Liver (tissue), 9 donors: ENCODE results near the gene WFIKKN1. TPM values are rescaled to one million over a fixed set of nuclear protein-coding genes. Genes with fewer than 3 reads are reported as not detected.

Experiments
- DNase-seq: peaks from one replicate; pipeline ENCODE4 v3.0.0-alpha.2; 2017; ENCODE audit warnings: low spot score
- H3K27ac ChIP-seq, 2 donors: one replicate each; pipeline ENCODE4 v1.7.0; 2013; ENCODE audit warnings: inconsistent platforms in 2 of 2, low read length in 2 of 2, control low read depth in 1 of 2, low read depth in 1 of 2, mild to moderate bottlenecking in 1 of 2
- H3K27me3 ChIP-seq, 4 donors: one replicate each; pipeline versions ENCODE4 v1.6.1 to v1.7.0; 2013; ENCODE audit warnings: low read length in 3 of 4, inconsistent platforms in 1 of 4, mild to moderate bottlenecking in 1 of 4, moderate library complexity in 1 of 4; ENCODE audit not compliant: control insufficient read depth in 4 of 4, insufficient read depth in 4 of 4
- H3K36me3 ChIP-seq, 4 donors: one replicate each; pipeline versions ENCODE4 v1.6.1 to v1.7.0; 2013; ENCODE audit warnings: low read length in 3 of 4, mild to moderate bottlenecking in 3 of 4, low read depth in 1 of 4, moderate library complexity in 1 of 4; ENCODE audit not compliant: control insufficient read depth in 4 of 4, insufficient read depth in 3 of 4
- H3K4me1 ChIP-seq, 4 donors: one replicate each; pipeline versions ENCODE4 v1.6.1 to v1.7.0; 2013; ENCODE audit warnings: low read length in 3 of 4, mild to moderate bottlenecking in 3 of 4, moderate library complexity in 1 of 4; ENCODE audit not compliant: control insufficient read depth in 4 of 4, insufficient read depth in 4 of 4
- H3K4me3 ChIP-seq, 3 donors: one replicate each; pipeline versions ENCODE4 v1.6.1 to v1.7.0; 2013; ENCODE audit warnings: low read length in 3 of 3, control low read depth in 1 of 3, low read depth in 1 of 3, mild to moderate bottlenecking in 1 of 3
- H3K9ac ChIP-seq, 2 donors: one replicate each; pipeline ENCODE4 v1.7.0; 2013; ENCODE audit warnings: low read length in 2 of 2, mild to moderate bottlenecking in 2 of 2, moderate library complexity in 2 of 2, control low read depth in 1 of 2, low read depth in 1 of 2
- H3K9me3 ChIP-seq, 4 donors: one replicate each; pipeline versions ENCODE4 v1.6.1 to v1.7.0; 2013; ENCODE audit warnings: low read length in 3 of 4; ENCODE audit not compliant: control insufficient read depth in 4 of 4
- EGR1 ChIP-seq, 2 donors: IDR thresholded peaks; 2 replicates each; pipeline ENCODE4 v1.6.1; 2016 to 2018; ENCODE audit warnings: antibody characterized with exemption in 2 of 2, low read depth in 2 of 2
- GABPA ChIP-seq, 2 donors: IDR thresholded peaks in 1 of 2; conservative IDR thresholded peaks in 1 of 2; 2 replicates each; pipeline ENCODE4 v1.6.1; 2016; ENCODE audit warnings: antibody characterized with exemption in 2 of 2, mild to moderate bottlenecking in 1 of 2, moderate library complexity in 1 of 2
- HNF4G ChIP-seq: IDR thresholded peaks from 2 replicates; pipeline ENCODE4 v1.6.1; 2016; ENCODE audit warnings: antibody characterized with exemption
- NR2F2 ChIP-seq: IDR thresholded peaks from 2 replicates; pipeline ENCODE4 v1.6.1; 2016; ENCODE audit warnings: antibody characterized with exemption
- SP1 ChIP-seq: IDR thresholded peaks from 2 replicates; pipeline ENCODE4 v1.6.1; 2018; ENCODE audit warnings: antibody characterized with exemption, mild to moderate bottlenecking
- WGBS: extraction: QIAGEN DNeasy Blood & Tissue Kit; methylation state at CpG from one replicate; pipeline ENCODE4 v1.1.7; 2013; 5-methylcytosine and 5-hydroxymethylcytosine counted together
- polyA plus RNA-seq, 2 donors: library from polyadenylated mRNA; stranded (reverse) in 1 of 2; unstranded in 1 of 2; fragments of 200-250 nt in 1 of 2; fragments of >200 nt in 1 of 2; fragmentation: Nextera tagmentation in 1 of 2; extraction: Ambion mirVana in 1 of 2; gene quantifications; one replicate each; pipeline versions ENCODE4 v1.2.1 to v1.2.3, GENCODE V29; 2013 to 2015
- total RNA-seq, 2 donors: library from RNA; depleted of rRNA; stranded (reverse); fragments of >200 nt; gene quantifications; one replicate each; pipeline ENCODE4 v1.2.3, GENCODE V29; 2014
- TF ChIP-seq, protein P1 (sequence below): IDR thresholded peaks from 2 replicates; pipeline ENCODE4 v1.6.1; 2016; ENCODE audit warnings: antibody characterized with exemption
- TF ChIP-seq, protein P2 (sequence below): IDR thresholded peaks from 2 replicates; pipeline ENCODE4 v1.6.1; 2016; ENCODE audit warnings: antibody characterized with exemption
- TF ChIP-seq, protein P3 (sequence below): IDR thresholded peaks from 2 replicates; pipeline ENCODE4 v1.6.1; 2016; ENCODE audit warnings: antibody characterized with exemption
- TF ChIP-seq, protein P4 (sequence below): IDR thresholded peaks from 2 replicates; pipeline ENCODE4 v1.6.1; 2016; ENCODE audit warnings: antibody characterized with exemption, mild to moderate bottlenecking
- donor health status: healthy.
- donor health status: healthy.
- donor health status: healthy.
- donor health status: healthy.
- donor health status: healthy.

WFIKKN1 gene
- total and polyA plus RNA-seq, 4 donors: 0.19 to 1.2 (median 0.46) TPM

DNA sequence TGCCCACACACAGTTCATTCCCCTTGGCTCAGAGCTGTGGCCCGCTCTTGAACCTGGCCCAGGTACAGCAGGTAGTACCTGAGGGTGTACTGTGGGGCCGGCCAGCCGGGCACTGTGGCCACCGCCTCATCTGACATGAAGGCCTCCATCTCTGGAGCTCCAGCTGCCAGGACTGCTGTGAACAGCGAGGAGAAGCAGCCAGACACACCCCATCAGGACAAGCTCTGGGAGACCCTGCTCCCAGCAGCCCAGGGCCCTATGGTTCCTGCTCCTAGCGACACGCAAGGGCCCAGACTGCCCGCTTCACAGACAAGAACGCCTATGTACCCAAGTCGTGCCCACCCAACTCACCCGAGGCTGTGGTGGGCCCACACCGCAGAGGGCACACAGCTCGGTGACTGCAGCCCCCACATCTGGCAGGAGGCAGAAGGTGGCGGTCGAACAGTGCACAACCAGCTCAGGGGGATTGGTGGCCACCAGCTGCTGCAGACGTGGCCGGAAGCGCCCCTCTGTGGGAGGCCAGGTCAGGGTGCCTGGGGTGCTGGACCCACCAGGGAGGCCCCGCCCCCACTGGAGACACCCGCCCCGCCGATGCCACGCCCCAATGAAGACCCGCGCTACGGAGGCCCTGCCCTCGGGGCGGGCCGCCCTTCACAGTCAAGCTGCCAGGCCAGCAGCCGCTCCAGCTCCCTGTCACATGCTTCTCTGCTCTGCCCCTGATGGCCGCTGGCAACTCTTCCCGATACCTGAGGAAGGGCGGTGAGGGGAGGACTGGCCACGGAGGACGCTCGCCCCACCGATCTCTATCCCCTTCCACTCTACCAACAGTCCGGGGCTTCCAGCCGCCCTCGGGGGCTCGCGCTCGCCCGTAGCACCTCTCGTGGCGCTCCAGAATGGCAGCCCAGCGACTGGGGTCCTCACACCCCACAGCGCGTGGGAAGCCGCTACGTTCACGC is 48.4 kb downstream of the WFIKKN1 start:
- Histone ChIP-seq H3K4me1 (peaks cover 24 to 61% (median 44%) of the 10 kb centered on the region in 4 donors), H3K9ac (peak overlapping the region in 1 of 2 donors; percentile 26), H3K36me3 (peaks cover 8 to 14% (median 12%) of the 10 kb centered on the region in 4 donors), H3K4me3 (peak overlapping the region in 2 of 3 donors; percentile 36 to 52), H3K9me3 (no peaks in the 10 kb centered on the region), H3K27me3 (no peaks in the 10 kb centered on the region), H3K27ac (peak overlapping the region; percentile 68 to 72)
- peak; percentile 71 for DNase-seq
- TF ChIP-seq, protein P1, sequence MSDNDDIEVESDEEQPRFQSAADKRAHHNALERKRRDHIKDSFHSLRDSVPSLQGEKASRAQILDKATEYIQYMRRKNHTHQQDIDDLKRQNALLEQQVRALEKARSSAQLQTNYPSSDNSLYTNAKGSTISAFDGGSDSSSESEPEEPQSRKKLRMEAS: no peak
- TF ChIP-seq NR2F2: no peak
- WGBS: 32% methylated on average over 52 of the region's 52 CpGs

DNA sequence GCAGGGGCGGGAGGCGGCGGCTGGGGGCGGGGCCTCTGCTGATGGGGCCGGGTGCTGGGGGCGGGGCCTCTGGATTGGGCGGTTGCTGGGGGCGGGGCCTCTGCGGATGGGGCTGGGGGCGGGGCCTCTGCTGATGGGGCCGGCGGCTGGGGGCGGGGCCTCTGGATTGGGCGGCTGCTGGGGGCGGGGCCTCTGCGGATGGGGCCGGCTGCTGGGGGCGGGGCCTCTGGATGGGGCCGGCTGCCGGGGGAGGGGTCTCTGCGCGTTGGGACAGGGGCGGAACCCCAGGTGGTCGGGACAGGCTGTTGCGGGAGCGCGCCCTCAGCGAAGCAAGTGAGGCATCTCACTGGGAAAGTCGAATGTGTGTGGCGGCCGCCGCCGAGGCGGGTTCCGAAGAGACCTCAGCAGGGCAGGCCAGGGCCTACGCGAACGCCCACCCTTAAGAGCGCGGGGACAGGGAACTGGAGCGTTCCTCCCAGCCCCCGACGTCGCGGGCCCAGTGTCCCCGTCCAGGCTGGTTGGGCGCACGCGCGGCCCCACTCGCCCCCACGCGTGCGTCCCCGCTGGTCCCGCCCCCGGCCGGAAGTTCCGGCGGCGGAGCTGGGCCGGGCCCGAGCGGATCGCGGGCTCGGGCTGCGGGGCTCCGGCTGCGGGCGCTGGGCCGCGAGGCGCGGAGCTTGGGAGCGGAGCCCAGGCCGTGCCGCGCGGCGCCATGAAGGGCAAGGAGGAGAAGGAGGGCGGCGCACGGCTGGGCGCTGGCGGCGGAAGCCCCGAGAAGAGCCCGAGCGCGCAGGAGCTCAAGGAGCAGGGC is 49.2 kb downstream of the WFIKKN1 start, which contains the start of gene STUB1:
TSS of gene STUB1 (plus strand) at position 597 of the 811 bp plus-strand sequence. CDS start at position 713, 116 bp downstream.
- peak; percentile 30 for TF ChIP-seq SP1
- peak in 1 of 2 donors; percentile 76 for TF ChIP-seq GABPA (IDR thresholded peaks at IDR 0.05 in 1 of 2, conservative IDR thresholded peaks at IDR 0.05 in 1 of 2)
- TF ChIP-seq, protein P2, sequence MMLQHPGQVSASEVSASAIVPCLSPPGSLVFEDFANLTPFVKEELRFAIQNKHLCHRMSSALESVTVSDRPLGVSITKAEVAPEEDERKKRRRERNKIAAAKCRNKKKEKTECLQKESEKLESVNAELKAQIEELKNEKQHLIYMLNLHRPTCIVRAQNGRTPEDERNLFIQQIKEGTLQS: no peak
- TF ChIP-seq, protein P1: no peak
- TF ChIP-seq, protein P3, sequence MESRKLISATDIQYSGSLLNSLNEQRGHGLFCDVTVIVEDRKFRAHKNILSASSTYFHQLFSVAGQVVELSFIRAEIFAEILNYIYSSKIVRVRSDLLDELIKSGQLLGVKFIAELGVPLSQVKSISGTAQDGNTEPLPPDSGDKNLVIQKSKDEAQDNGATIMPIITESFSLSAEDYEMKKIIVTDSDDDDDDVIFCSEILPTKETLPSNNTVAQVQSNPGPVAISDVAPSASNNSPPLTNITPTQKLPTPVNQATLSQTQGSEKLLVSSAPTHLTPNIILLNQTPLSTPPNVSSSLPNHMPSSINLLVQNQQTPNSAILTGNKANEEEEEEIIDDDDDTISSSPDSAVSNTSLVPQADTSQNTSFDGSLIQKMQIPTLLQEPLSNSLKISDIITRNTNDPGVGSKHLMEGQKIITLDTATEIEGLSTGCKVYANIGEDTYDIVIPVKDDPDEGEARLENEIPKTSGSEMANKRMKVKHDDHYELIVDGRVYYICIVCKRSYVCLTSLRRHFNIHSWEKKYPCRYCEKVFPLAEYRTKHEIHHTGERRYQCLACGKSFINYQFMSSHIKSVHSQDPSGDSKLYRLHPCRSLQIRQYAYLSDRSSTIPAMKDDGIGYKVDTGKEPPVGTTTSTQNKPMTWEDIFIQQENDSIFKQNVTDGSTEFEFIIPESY: no peak
- peak within 1 kb of the TSS; percentile 60 to 78 for H3K9ac ChIP-seq
- DNase-seq: peak; percentile 96
- H3K27ac ChIP-seq: peak within 1 kb of the TSS; percentile 93 to 94
- peak within 1 kb of the TSS; percentile 77 to 83 (median 81) for H3K4me3 ChIP-seq
- peaks cover 31 to 63% (median 49%) of the 10 kb centered on the region in 4 donors for H3K4me1 ChIP-seq
- WGBS: 1% methylated on average over 91 of the region's 91 CpGs
- H3K36me3 ChIP-seq: peaks cover 8 to 14% (median 12%) of the 10 kb centered on the region in 4 donors
- no peaks in the 10 kb centered on the region for H3K9me3 ChIP-seq
- no peaks in the 10 kb centered on the region for H3K27me3 ChIP-seq

DNA sequence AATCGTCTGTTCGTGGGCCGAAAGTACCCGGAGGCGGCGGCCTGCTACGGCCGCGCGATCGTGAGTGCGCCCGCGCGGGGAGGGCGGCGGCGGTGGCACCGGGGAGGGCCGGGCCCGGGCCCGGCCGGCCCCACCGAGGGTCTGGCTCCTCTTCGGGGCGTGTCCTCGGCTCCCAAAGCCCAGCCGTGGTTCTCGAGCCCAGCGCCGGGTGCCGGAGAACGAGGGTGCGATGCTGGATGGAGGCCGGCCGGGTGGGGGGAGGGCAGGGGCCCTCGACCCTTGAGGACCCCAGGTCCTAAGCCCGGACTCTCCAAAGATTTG is 49.8 kb downstream of the WFIKKN1 start:
- Histone ChIP-seq H3K36me3 (peaks cover 8 to 14% (median 12%) of the 10 kb centered on the region in 4 donors), H3K4me1 (peaks cover 27 to 61% (median 47%) of the 10 kb centered on the region in 4 donors), H3K9me3 (no peaks in the 10 kb centered on the region), H3K9ac (peak overlapping the region; percentile 60 to 78), H3K4me3 (peak overlapping the region; percentile 77 to 83 (median 81)), H3K27ac (peak overlapping the region; percentile 93 to 94), H3K27me3 (no peaks in the 10 kb centered on the region)
- TF ChIP-seq, protein P1: no peak
- TF ChIP-seq, protein P4, sequence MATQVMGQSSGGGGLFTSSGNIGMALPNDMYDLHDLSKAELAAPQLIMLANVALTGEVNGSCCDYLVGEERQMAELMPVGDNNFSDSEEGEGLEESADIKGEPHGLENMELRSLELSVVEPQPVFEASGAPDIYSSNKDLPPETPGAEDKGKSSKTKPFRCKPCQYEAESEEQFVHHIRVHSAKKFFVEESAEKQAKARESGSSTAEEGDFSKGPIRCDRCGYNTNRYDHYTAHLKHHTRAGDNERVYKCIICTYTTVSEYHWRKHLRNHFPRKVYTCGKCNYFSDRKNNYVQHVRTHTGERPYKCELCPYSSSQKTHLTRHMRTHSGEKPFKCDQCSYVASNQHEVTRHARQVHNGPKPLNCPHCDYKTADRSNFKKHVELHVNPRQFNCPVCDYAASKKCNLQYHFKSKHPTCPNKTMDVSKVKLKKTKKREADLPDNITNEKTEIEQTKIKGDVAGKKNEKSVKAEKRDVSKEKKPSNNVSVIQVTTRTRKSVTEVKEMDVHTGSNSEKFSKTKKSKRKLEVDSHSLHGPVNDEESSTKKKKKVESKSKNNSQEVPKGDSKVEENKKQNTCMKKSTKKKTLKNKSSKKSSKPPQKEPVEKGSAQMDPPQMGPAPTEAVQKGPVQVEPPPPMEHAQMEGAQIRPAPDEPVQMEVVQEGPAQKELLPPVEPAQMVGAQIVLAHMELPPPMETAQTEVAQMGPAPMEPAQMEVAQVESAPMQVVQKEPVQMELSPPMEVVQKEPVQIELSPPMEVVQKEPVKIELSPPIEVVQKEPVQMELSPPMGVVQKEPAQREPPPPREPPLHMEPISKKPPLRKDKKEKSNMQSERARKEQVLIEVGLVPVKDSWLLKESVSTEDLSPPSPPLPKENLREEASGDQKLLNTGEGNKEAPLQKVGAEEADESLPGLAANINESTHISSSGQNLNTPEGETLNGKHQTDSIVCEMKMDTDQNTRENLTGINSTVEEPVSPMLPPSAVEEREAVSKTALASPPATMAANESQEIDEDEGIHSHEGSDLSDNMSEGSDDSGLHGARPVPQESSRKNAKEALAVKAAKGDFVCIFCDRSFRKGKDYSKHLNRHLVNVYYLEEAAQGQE: no peak
- TF ChIP-seq EGR1 (IDR thresholded peaks at IDR 0.05; ENCODE audit: low read depth in 2 of 2) (no peak), HNF4G (no peak)
- under 1% methylated on average over 38 of the region's 38 CpGs for WGBS
- no peak for DNase-seq
